Smooth muscle cell (in vitro differentiated cells): ENCODE data around the gene GFRAL. TPM values are rescaled to one million over a fixed set of nuclear protein-coding genes. Genes with fewer than 3 reads are reported as not detected.

Source experiments
- DNase-seq: peaks from one replicate; lab custom pipeline; 2025; ENCODE audit not compliant: unreplicated experiment; lab: John Stamatoyannopoulos, UW
- H2AFZ ChIP-seq: fragments of 200-600 bp; sonication (generic); 2 replicates; pipeline ENCODE4 v1.6.0; 2016; ENCODE audit warnings: antibody characterized with exemption, low read depth, mild to moderate bottlenecking
- H3F3A ChIP-seq: fragments of 200-600 bp; sonication (generic); 2 replicates; pipeline ENCODE4 v1.6.0; 2017; ENCODE audit warnings: antibody characterized with exemption, low read depth
- H3K27ac ChIP-seq: fragments of 200-600 bp; sonication (generic); 2 replicates; pipeline ENCODE4 v1.5.1; 2016; ENCODE audit warnings: low read depth, mild to moderate bottlenecking
- H3K27me3 ChIP-seq: fragments of 200-600 bp; sonication (generic); 2 replicates; pipeline ENCODE4 v1.6.1; 2016; ENCODE audit warnings: low read depth, mild to moderate bottlenecking
- H3K36me3 ChIP-seq: fragments of 200-600 bp; sonication (generic); 2 replicates; pipeline ENCODE4 v1.5.1; 2016; ENCODE audit warnings: low read depth
- H3K4me1 ChIP-seq: fragments of 200-600 bp; sonication (generic); 2 replicates; pipeline ENCODE4 v1.5.1; 2016; ENCODE audit warnings: low read depth
- H3K4me2 ChIP-seq: fragments of 200-600 bp; sonication (generic); 2 replicates; pipeline ENCODE4 v1.6.0; 2016; ENCODE audit warnings: mild to moderate bottlenecking
- H3K4me3 ChIP-seq: fragments of 200-600 bp; sonication (generic); 2 replicates; pipeline ENCODE4 v1.5.1; 2016; ENCODE audit warnings: mild to moderate bottlenecking
- H3K79me2 ChIP-seq: fragments of 200-600 bp; sonication (generic); 2 replicates; pipeline ENCODE4 v1.6.0; 2016; ENCODE audit warnings: low read depth, mild to moderate bottlenecking
- H3K9ac ChIP-seq: fragments of 200-600 bp; sonication (generic); 2 replicates; pipeline ENCODE4 v1.6.0; 2016; ENCODE audit warnings: low read depth
- H3K9me3 ChIP-seq: fragments of 200-600 bp; sonication (generic); replicated peaks from 2 replicates; pipeline ENCODE4 v1.5.1; 2016; ENCODE audit warnings: low read depth
- H4K20me1 ChIP-seq: fragments of 200-600 bp; sonication (generic); 2 replicates; pipeline ENCODE4 v1.6.0; 2016; ENCODE audit warnings: low read depth
- WGBS: methylation state at CpG from one replicate; pipeline ENCODE4 v1.1.7; 2016; ENCODE audit warnings: low lambda C conversion rate; 5-methylcytosine and 5-hydroxymethylcytosine counted together
- polyA plus RNA-seq: library from polyadenylated mRNA; unstranded; fragments of >200 nt; fragmentation: Nextera tagmentation; extraction: Ambion mirVana; gene quantifications from 2 replicates; pipeline ENCODE4 v1.2.1, GENCODE V29; 2016
- total RNA-seq: library from RNA; depleted of rRNA; stranded (reverse); fragments of >200 nt; gene quantifications from 2 replicates; pipeline ENCODE4 v1.2.3, GENCODE V29; 2014
- TF ChIP-seq, protein P1 (sequence below): fragments of 200-600 bp; sonication (generic); IDR thresholded peaks from 2 replicates; pipeline ENCODE4 v1.5.1; 2017; ENCODE audit warnings: borderline replicate concordance, mild to moderate bottlenecking, antibody characterized with exemption; ENCODE audit not compliant: insufficient read depth, poor library complexity, severe bottlenecking

Gene GFRAL
- total and polyA plus RNA-seq, 2 experiments from 2014 or later = not detected

DNA sequence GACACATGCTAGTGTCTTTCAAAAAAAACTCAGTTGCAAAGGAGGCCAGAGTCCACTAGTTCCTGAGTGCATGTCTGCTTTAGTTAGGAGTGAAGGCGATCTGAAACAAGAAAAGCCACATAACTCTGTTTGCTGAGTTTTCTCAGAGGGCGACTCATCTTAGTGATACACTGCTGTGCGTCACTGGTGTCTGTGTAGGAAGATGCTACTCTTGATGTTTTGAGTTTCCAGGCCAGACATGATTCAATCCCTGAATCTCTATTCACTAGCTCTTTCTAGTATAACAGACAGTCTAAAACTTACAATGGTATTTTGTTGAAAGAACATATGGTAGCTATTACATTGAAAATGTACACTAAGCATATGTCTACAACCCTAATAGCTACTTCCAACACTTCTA lies 60.9 kb downstream of the GFRAL start:
- H3K4me1 ChIP-seq = no peaks in the 10 kb centered on the region
- 18% methylated on average over 3 of the region's 3 CpGs for WGBS
- no peak overlapping the region for H3K4me3 ChIP-seq
- H3K9ac ChIP-seq = no peak overlapping the region
- no peaks in the 10 kb centered on the region for H3K36me3 ChIP-seq
- no peaks in the 10 kb centered on the region for H3K27me3 ChIP-seq
- TF ChIP-seq, protein P1, sequence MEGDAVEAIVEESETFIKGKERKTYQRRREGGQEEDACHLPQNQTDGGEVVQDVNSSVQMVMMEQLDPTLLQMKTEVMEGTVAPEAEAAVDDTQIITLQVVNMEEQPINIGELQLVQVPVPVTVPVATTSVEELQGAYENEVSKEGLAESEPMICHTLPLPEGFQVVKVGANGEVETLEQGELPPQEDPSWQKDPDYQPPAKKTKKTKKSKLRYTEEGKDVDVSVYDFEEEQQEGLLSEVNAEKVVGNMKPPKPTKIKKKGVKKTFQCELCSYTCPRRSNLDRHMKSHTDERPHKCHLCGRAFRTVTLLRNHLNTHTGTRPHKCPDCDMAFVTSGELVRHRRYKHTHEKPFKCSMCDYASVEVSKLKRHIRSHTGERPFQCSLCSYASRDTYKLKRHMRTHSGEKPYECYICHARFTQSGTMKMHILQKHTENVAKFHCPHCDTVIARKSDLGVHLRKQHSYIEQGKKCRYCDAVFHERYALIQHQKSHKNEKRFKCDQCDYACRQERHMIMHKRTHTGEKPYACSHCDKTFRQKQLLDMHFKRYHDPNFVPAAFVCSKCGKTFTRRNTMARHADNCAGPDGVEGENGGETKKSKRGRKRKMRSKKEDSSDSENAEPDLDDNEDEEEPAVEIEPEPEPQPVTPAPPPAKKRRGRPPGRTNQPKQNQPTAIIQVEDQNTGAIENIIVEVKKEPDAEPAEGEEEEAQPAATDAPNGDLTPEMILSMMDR = no peak
- no peak overlapping the region for H3K4me2 ChIP-seq
- H3K79me2 ChIP-seq = no peaks in the 10 kb centered on the region
- no peak for DNase-seq
- no peaks in the 10 kb centered on the region for H3F3A ChIP-seq
- H2AFZ ChIP-seq = peak overlapping the region; percentile 63
- no peaks in the 10 kb centered on the region for H4K20me1 ChIP-seq
- peak overlapping the region; percentile 54 for H3K27ac ChIP-seq
- no peaks in the 10 kb centered on the region for H3K9me3 ChIP-seq

DNA sequence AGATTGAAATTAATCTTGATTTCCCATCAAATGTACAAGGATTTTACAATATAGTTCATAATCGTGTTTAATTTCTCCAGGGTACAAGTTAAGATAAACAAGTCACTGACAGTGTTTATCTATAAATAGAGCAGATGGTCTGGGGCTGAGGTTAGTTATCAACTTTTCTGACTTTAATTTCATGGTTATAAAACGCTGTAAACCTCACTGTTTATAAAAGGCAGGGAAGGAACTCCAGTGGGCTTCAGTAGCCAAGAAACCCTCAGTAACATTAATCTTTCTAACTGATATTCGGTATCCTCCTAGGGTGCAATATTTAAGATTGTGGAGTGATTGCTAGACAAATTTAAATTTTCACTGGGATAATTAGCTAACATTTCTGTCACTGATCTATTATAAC lies 68.6 kb downstream of the GFRAL start:
- Histone ChIP-seq H4K20me1 (no peaks in the 10 kb centered on the region), H2AFZ (no peak overlapping the region), H3K4me1 (no peaks in the 10 kb centered on the region), H3F3A (no peaks in the 10 kb centered on the region), H3K27ac (no peak overlapping the region), H3K36me3 (no peaks in the 10 kb centered on the region), H3K79me2 (no peaks in the 10 kb centered on the region), H3K9me3 (no peaks in the 10 kb centered on the region), H3K9ac (no peak overlapping the region), H3K27me3 (no peaks in the 10 kb centered on the region), H3K4me3 (no peak overlapping the region), H3K4me2 (no peak overlapping the region)
- 55% methylated on average over 3 of the region's 3 CpGs for WGBS
- no peak for DNase-seq
- TF ChIP-seq, protein P1 = no peak

DNA sequence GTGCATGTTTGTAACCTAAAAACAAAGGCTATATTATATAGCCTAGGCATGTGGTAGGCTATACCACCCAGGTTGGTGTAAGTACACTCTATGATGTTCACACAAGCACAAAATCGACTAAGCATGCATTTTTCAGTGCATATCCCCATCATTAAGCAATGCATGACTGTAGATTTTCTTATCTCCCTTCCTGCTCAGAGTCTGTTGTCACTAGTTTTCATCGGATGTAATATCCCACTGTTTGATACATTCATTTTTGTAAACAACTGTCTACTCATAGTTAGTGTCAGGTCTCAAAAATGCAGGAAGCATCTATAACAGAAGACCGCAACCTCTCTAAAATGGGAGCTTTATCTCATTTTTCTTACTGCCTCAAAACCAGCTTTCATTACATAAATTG lies 70.7 kb downstream of the GFRAL start:
- Histone ChIP-seq H3K4me1 (no peaks in the 10 kb centered on the region), H3K27me3 (no peaks in the 10 kb centered on the region), H3K36me3 (no peaks in the 10 kb centered on the region), H3K4me2 (no peak overlapping the region), H3K27ac (no peak overlapping the region), H3K79me2 (no peaks in the 10 kb centered on the region), H3K9ac (no peak overlapping the region), H3K4me3 (no peak overlapping the region), H3F3A (no peaks in the 10 kb centered on the region), H2AFZ (peak overlapping the region; percentile 0), H4K20me1 (no peaks in the 10 kb centered on the region), H3K9me3 (no peaks in the 10 kb centered on the region)
- TF ChIP-seq, protein P1 = no peak
- WGBS = 47% methylated on average over 3 of the region's 3 CpGs
- DNase-seq = no peak

DNA sequence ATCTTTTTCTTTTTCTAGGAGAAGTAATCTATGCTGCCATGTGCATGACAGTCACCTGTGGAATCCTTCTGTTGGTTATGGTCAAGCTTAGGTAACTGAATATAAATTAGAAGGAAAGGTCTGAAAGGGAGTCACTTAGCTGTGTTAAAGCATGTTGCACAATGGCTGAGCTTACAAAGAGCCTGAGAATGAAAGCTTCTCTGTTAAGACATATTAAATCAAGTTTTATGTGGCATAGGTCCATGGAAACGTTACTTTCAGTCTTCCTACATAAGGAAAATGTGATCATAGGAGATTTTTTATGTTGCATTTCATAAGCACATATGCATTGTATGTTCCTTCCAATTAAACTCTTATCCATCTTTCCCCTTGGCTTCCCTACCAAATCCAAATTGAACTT lies 72.1 kb downstream of the GFRAL start:
- H3K9me3 ChIP-seq = no peaks in the 10 kb centered on the region
- no peak overlapping the region for H2AFZ ChIP-seq
- no peak overlapping the region for H3K4me3 ChIP-seq
- TF ChIP-seq, protein P1 = no peak
- WGBS = 36% methylated on average over 1 of the region's 1 CpG
- no peak for DNase-seq
- no peaks in the 10 kb centered on the region for H3K36me3 ChIP-seq
- H3K4me2 ChIP-seq = no peak overlapping the region
- H3K9ac ChIP-seq = no peak overlapping the region
- H3K27ac ChIP-seq = no peak overlapping the region
- H3K27me3 ChIP-seq = no peaks in the 10 kb centered on the region
- peaks cover 3% of the 10 kb centered on the region for H3K4me1 ChIP-seq
- H3F3A ChIP-seq = no peaks in the 10 kb centered on the region
- no peaks in the 10 kb centered on the region for H3K79me2 ChIP-seq
- no peaks in the 10 kb centered on the region for H4K20me1 ChIP-seq
